COLO829 (cell line): ENCODE measurements around the gene ZBTB25.

Experiments used
- DNase-seq: peaks from one replicate; pipeline ENCODE4 v3.0.0; 2012; ENCODE audit warnings: low spot score

Gene ZBTB25

DNA sequence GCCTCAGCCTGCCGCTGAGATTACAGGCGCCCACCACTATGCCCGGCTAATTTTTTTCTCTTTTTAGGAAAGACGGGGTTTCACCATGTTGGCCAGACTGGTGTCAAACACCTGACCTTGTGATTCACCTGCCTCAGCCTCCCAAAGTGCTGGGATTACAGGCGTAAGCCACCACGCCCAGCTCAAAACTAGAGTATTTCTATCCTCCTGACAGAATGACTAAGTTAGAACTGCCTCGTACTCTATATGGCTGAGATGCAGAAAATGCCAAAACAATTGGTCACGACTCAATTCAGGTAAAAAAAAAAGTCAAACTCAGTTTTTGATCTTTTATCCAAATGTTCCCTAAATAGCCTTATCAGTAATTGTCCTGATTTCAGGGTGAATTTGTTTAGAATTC, 27.2 kb downstream of the ZBTB25 start:
- DNase-seq: no peak

DNA sequence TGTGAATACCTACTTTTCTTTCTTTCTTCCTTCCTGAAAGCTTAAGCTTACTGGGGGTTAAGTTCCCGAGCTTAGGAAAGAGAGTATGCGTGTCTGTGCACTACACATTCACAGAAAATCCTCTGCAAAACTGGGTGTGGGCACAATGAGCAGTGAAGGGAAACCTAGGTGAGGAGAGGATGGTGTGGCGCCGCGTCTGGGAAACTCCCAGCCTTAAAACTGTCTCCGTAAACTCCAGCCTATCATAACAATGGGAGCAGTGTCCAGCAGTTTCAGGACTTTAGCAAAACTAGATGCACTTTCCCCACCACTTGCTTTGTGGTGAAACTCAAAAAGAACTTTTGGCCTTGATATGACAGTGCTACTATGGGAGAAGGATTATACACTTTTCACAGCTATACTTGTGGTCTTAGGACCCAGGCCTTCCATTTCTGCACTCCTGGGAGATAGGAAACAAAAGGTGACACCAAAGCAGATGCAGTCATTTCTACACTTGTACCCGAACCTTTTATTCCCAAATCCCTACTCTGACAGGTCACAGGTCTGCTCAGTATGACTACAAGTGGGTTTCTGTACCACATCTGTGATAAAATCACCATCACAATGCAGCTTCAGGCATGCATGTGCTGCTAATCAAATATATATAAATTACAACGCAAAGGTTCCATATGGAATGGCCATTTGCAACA, 27.9 kb downstream of the ZBTB25 start:
- no peak for DNase-seq

DNA sequence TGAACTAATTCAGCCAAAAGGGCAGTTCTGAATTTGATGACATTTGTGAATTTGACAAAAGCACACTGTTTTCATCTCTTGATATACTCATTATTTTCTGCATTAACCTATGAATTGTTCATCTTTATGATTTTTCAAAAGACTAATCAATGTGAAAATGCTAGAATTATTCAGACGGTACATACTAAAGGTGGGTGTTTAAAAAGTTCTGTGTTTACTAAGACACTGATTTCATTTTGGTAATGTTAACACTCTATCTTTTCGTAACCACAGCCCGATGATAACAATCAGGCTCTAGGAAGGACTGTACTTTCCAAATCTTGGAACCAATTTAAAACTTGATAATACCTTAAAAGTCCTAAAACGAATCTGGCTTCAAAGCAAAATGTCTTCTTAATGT, 28.9 kb downstream of the ZBTB25 start:
- DNase-seq: no peak

DNA sequence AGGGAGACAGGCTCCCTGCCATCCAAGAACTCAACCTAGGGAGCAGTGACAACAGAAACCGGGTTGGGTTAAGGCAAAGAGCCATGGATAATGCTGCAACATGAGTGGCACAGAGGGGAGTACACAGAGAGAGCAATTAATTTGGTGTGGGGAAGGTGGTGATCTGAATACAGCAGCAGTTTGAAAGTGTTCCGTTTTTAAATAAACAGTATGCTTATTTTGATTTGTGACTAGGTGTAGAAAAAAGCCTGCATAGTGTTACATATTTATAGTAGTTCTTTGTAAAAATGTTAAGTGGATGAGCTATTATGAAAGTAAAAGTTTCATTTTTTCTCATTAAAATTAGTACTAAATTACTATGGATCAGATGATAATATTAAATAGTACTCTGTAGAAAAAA, 29.6 kb downstream of the ZBTB25 start:
- no peak for DNase-seq

DNA sequence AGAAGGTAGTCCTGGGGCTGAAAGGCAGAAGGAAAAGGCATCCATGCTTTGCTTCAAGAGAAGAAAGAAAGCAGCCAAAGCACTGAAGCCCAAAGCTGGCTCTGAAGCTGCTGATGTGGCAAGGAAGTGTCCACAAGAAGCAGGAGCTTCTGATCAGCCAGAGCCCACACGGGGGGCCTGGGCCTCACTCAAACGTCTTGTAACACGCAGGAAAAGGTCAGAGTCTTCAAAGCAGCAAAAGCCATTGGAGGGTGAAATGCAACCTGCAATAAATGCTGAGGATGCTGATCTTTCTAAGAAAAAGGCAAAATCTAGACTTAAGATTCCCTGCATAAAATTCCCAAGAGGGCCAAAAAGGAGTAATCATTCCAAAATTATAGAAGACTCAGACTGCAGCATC, 35.2 kb downstream of the ZBTB25 start:
- no peak for DNase-seq

DNA sequence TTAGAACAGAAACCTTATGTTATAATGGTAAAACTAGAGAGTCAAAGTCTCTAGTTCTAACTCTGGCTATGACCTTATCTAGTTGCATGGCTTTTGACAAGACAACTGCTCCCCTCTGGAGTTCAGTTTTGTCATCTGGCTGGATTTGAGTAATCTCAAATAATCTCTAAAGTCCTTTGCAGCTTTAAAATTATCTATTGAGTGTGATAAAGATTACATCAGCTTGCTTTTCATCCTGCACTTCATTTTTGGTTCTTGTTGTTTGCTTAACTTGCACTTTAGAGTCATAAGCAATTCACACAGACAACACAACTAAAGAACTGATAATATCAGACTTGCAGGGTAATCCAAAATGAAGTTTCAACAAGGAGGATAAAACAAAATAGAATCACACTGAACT, 36.1 kb downstream of the ZBTB25 start:
- DNase-seq: no peak

DNA sequence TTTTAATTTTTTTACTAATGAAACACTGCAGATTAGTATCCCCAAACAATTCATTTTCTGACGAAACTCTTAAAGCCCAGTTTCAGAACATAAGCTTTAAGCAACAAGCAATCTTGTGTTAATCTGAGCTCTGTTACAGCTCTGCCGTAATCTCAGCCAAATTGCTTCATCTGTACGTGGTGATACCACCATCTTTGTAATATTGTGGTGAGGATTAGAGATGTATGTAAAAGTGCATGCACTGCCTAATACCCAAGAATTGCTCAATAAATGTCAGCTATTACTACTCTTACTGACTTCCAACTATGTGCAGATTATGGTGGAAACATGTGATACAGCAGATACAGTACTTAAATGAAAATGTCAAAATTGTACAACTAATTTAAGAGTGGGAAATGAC, 36.5 kb downstream of the ZBTB25 start:
- no peak for DNase-seq

DNA sequence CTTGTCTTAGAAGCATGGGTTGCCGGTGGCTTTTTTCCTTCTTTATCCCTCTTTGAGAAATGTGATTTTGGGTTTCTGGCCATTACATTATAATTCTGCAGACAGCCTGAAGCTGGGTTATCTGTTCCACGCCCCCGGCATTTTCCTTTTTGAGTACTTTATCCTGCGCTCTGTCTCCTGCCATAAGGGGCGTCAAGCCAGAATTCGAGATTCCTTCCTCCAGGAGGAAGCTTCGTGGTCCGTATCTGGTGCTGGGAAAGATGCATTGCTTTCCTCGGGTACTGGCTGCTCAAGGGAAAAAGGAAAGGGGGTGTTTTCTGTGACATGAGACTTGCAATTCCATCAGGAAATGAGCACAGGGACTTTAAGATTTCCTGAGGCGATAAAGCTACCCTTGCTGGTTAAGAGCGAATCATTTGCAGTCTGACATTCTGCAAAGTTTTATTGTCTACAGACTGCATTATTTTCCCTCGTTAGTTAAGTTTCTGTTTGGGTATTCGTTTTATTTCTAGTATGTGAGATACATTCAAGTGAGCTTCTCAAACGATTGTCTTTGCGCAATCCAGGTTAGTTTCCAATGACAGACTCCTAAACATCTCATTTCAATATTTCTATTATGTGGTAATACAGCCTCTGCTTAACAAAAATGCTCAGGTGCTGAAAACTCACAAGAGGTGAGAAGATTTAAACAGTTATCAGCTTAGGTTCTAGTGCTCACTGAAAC, 37.6 kb downstream of the ZBTB25 start:
- no peak for DNase-seq

DNA sequence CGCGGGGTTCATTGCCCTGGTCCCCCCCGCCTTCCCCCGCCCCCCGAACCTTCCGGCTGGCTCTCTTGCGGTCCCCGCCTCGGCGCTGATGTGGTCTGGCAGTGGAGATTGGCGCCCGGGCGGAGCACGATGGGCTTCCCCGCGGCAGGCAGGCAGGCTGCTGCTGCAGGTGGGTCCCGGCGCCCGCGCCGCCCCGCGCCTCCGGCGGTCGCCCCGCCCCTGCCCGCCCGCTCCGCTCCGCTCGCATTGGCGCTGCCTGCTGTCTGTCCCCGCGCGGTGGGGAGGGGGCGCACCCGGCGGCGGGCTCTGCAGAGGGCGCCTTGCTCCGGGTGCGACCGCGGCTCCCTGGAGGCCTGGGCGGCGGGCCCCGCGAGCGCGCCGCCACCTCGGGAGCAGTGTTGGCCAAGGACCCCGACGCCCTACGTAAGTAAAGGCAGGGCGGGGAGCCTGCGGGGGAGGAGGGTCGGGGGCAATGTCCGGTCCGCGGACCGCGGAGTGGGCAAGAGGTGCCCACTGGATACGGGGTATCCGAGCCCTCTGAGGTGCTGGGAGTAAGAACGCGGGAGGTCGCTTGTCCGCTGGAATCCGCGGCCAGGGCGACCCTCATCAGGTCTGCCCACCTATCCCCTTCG, 38.3 kb downstream of the ZBTB25 start, which contains the start of gene AKAP5:
Gene AKAP5, plus strand, starts transcription at position 309 of the 632 bp plus-strand sequence. CDS start 2,896 bp downstream, outside the sequence.
- DNase-seq: no peak

DNA sequence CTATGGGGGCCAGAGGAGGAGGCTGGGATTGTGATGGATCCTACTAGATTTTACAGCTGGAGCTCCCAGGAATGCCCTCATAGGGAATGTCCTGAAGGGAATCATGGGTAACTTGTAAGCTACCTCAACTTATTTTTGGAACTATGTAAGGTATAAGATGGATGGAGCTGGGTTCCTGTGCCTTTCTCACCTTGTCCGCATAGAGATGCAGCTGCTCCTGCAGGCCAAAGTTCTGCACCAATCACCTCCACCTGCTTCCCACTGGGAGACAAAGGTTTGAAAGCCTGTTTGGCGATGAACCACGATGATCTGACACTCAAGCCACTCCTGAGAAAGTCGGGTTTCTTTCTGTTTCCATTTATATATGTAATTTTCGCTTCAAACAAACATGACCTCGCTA, 39.0 kb downstream of the ZBTB25 start:
- no peak for DNase-seq

DNA sequence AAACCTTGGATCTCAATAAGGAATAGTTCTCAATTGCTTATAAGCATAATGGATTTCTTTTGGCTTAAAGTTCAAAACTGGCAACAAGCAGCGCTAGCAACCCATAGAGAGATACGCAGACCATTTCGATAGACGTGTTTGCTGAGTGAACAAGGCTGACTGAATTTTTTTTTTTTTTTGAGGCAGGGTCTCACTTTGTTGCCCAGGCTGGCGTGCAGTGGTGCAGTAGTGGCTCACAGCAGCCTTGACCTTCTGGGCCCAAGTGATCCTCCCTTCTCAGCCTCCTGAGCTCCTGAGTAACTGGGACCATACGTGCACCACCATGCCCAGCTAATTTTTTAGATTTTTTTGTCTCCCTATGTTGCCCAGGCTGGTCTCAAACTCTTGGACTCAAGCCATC, 39.8 kb downstream of the ZBTB25 start:
- no peak for DNase-seq

DNA sequence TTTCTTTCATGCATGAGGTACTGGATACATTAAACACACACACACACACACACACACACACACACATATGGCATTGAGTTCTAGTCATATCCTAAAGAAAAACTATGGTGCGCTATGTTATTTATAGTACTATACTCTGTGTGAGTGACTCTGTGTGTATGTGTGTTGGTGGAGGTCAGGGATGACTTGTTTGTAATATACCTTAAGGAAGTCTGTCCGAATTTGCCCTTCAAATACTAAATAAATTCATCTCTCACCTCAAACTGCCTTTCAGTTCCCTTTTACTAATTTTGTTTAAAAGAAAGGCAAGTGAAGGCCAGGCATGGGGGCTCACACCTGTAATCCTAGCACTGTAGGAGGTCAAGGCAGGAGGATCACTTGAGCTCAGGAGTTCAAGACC, 40.4 kb downstream of the ZBTB25 start:
- DNase-seq: no peak

DNA sequence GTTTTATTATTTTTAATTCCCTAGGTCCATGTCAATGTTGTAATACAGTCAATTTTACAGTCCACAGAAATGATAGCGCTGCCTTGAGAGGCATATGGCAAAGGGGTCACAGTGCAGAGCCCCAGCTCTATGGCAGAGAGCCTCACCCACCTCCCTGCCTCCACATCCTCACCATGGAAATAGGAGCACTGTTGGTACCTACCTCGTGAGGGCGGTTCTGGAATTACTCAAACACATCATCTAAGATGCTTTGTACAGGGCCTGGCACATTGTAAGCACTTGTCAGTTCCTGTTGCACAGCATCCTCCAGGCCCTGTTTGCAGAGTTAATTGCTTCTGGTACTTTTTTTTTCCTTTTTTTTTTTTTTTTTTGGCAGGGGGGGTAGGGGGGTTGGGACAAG, 42.4 kb downstream of the ZBTB25 start:
- DNase-seq: no peak

DNA sequence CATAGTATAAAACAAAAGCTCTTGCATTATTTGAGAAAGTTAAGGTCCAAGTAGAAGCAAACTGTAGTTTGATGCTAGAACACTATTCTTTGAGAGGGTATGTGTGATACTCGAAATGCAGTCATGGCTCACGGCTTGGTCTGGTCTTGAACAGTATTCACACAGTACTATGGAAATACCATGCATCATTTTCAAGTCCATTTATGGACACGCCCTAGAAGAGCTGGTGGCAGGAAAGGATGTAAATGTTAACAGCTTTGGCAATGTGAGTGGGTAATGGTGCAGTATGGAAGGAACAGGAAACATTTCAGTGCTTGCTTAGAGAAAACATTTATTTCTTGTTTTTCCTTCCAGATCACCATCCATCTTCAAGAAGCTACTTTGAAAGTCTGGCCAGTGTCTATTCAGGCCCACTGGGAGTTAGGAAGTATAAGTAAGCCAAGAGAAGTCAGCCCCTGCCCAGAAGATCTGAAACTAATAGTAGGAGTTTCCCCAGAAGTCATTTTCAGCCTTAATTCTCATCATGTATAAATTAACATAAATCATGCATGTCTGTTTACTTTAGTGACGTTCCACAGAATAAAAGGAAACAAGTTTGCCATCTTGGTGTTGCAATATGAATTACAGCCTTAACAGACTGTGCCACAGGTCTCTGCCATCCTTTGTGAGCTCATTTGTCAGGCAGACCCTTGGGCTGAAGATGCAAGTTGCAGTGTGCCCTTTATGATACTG, 44.1 kb downstream of the ZBTB25 start:
- no peak for DNase-seq

DNA sequence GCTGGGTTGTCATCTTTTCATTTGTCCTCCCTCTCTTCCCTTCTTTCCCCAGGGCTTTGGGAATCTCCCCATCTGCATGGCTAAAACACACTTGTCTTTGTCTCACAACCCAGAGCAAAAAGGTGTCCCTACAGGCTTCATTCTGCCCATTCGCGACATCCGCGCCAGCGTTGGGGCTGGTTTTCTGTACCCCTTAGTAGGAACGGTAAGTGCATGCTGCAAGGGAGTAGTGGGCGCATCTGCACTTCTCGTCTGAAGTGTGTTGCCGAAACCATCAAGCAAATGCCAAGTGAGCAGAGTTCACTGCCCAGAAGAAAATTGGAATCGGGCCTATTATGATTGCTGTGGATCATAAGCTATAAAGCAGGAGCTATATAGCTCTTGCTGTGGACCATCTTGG, 49.0 kb downstream of the ZBTB25 start:
- DNase-seq: no peak

DNA sequence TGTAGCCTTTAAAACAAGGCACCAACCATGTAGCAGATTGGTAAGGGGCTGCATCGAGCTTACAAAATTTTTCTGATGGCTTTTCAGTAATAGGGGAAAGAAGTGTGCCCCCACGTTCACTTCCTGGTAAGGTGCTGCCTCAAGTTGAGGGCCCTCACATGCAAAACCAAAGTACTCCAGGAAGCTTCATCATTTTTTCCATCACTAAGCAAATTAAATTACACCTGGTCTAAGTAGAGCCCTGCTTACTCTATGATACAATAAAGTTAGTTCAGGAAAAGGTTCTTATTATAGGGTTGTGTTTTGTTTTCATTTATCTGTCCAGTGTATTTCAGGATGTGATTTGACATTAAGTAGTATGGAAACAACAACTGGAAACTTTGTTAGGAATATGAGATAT, 53.4 kb downstream of the ZBTB25 start:
- no peak for DNase-seq

DNA sequence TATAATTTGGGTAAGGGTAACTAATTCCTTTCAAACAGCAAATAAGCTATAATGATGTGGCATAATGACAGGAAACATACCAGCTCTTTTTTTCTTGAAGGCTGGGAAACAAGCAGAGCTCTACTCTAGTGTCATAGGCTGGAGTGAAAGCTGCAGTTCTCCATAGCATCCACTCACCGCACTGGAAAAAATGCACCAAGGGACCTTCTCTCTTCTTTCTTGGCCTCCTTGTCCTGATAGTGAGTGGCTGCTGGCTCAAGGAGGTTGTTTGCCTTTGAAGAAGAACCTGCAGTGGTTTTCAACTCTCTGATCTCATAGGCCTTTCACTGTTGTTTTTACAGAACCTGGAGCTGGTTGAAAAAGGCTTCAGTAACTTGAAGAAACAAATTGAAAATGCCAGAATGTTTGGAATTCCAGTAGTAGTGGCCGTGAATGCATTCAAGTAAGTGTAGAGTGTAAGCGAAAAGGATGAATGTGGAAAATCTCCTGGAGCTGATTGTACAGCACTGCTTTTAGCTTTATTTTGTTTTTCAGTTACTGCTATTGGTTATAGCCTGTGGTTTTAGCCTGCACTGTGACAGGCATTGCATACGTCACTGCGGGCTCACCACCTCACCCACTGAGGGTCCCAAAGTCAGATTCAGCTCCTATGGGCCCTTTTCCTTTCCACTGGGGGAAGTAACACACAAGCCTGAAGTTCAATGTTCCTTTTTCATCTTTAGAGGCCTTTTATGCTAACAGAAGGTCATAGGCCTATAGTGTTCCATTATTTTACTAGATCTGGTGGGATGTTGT, 55.6 kb downstream of the ZBTB25 start:
- no peak for DNase-seq

DNA sequence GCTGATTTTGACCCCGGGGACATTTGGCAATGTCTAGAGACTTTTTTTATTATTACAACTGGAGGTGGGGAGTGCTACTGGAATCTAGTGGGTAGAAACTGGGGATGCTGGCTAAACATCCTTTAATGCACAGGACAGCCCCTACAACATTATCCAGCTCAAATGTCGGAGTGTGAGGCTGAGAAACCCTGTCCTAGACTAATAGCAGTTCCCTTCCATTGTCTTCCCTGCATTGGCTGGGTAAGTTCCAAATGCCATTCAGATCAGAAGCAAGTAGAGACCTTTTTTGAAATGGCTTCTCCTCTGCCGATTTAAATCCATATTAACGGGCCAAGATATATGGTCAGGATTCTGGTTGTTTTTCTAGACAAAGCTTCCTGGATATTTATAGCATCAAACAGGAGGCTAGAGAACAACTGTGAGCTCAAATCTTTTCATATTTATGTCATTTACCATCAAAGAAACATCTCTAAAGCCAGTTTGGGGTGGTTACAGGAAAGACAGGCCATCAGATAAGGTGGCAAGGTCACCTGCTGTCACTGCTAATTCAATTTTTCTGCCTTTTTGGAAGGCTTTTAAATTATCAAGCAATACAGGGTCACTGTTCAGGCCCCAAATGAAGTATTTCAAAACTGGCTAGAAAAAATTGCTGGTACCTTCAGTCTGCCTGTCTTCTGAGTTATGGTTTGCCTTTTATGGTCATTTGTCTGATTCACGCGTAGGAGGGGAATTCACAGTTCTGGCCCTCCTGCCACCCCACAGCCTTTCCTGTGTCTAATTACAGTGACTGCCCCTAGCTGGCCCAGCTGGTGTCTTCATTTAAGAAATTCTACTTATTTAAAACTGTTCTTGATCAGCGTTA, 58.4 kb downstream of the ZBTB25 start:
- DNase-seq: peak; percentile 63

DNA sequence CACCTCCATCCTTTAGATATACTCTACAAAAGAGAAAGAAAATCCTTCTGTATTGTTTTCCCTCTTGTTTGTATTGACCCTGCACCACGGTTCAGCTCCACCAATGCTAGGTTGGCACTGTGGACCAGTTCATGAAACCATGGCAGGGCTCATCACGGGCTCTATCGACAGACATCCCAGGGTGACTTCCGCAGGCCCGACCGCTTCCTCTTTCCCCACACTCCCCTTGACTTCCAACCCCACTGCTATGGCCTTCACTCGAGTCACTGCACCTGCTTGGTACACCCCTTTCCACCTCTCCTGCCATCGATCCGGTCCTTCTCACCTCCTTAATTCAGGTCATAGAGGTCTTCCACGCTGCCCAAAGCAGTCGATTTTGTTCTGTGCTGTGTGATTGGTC, 59.5 kb downstream of the ZBTB25 start:
- no peak for DNase-seq

DNA sequence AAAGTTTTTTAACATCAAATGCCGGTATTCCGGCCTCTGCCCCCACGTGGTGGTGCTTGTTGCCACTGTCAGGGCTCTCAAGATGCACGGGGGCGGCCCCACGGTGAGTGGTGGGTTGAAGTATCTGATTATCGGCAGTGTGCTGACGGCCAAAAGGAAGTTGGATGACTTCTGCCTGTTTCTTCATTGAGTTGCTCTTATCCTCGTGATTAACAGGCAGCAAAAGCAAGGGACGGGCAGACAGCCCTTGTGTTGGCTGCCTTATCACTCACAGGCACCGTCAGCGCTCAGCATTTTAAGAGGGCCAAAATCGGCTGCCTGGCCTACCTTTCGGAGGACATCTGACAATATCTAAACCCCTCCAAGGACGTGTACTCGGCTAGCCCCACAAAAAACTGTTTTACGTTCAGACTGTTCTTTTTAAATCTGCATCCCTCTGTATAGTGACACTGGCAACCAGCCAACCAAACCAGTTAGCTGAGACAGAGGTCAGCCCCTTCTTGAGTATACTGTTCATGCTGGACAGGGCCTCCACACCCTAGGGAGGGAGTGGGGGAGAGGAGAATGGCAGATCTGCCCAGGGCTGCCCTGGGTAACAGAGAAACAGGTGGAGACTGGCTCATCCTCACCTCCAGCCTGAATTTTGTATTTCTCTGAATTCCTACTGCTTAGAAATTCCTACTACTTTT, 61.2 kb downstream of the ZBTB25 start:
- DNase-seq: no peak
